Fibroblast of lung (primary cell): Measurements from ENCODE around the gene ROBO1.

Source experiments
- EZH2 ChIP-seq: IDR thresholded peaks from 2 replicates; pipeline ENCODE4 v1.5.1; 2012; ENCODE audit warnings: low read length, control low read depth, mild to moderate bottlenecking; ENCODE audit errors: missing control alignments
- TF ChIP-seq, protein P1 (sequence below), 2 donors: IDR thresholded peaks in 1 of 2; conservative IDR thresholded peaks in 1 of 2; 1 replicate in 1 of 2; 2 replicates in 1 of 2; pipeline ENCODE4 v1.5.1; 2011 to 2012; ENCODE audit warnings: low read length in 2 of 2, control low read depth in 1 of 2, inconsistent platforms in 1 of 2, low read depth in 1 of 2, mild to moderate bottlenecking in 1 of 2

DNA sequence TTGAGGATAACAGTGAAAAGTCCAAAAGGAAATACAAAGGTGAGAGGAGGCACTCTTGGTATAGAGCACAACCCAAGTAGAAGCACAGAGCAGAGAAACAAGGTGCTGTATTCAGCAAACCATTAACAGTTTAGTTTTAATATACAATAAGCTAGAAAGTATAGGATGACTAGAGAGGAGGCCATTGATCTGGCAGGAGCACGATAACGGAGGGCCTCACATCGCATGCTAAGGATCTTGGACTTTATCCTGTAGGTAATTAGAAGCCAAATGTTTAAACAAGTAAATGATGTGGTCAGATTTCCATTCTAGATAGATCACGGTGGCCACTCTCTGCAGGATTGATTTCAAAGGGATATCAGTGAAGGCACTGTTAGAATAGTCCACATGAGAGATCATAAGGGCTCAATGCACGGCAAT, 935.0 kb downstream of the ROBO1 start:
- TF ChIP-seq, protein P1, sequence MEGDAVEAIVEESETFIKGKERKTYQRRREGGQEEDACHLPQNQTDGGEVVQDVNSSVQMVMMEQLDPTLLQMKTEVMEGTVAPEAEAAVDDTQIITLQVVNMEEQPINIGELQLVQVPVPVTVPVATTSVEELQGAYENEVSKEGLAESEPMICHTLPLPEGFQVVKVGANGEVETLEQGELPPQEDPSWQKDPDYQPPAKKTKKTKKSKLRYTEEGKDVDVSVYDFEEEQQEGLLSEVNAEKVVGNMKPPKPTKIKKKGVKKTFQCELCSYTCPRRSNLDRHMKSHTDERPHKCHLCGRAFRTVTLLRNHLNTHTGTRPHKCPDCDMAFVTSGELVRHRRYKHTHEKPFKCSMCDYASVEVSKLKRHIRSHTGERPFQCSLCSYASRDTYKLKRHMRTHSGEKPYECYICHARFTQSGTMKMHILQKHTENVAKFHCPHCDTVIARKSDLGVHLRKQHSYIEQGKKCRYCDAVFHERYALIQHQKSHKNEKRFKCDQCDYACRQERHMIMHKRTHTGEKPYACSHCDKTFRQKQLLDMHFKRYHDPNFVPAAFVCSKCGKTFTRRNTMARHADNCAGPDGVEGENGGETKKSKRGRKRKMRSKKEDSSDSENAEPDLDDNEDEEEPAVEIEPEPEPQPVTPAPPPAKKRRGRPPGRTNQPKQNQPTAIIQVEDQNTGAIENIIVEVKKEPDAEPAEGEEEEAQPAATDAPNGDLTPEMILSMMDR (conservative IDR thresholded peaks at IDR 0.05 in 1 of 2, IDR thresholded peaks at IDR 0.05 in 1 of 2; ENCODE audit: low read depth in 1 of 2, low read length in 2 of 2): no peak
- TF ChIP-seq EZH2: no peak
